Lower leg skin (tissue), 4 donors: ENCODE results near the gene NEDD4L. TPM values are rescaled to one million over a fixed set of nuclear protein-coding genes. Genes with fewer than 3 reads are reported as not detected.

Source experiments
- DNase-seq, 2 donors: peaks; one replicate each; pipeline ENCODE4 v3.0.0-alpha.2; 2019; ENCODE audit warnings: low spot score in 2 of 2
- H3K4me3 ChIP-seq: fragments of 200-600 bp; sonication (generic); 2 replicates; pipeline ENCODE4 v1.5.1; 2017; ENCODE audit warnings: mild to moderate bottlenecking, low read depth; ENCODE audit not compliant: poor library complexity, severe bottlenecking
- POLR2A ChIP-seq, 2 donors: fragments of 450-650 bp; IDR thresholded peaks; one replicate each; pipeline ENCODE4 v1.6.1; 2016 to 2017; ENCODE audit warnings: antibody characterized with exemption in 2 of 2, mild to moderate bottlenecking in 1 of 2, moderate library complexity in 1 of 2
- WGBS, 2 donors: methylation state at CpG; one replicate each; pipeline ENCODE4 v1.1.5; 2018; 5-methylcytosine and 5-hydroxymethylcytosine counted together
- intact Hi-C: fragments of 100-400 bp; cut with DNase I; formaldehyde crosslinking; loops from one replicate; pipeline ENCODE4 v1.15.0; 2023; ENCODE audit warnings: low total_unique reads
- total RNA-seq, 4 donors: library from RNA; depleted of rRNA; stranded (reverse); fragments of >200 nt; gene quantifications; one replicate each; pipeline ENCODE4 v1.1.0, GENCODE V29; 2016
- TF ChIP-seq, protein P1 (sequence below), 3 donors: fragments of 450-650 bp; IDR thresholded peaks; one replicate each; pipeline ENCODE4 v1.5.1; 2016; ENCODE audit warnings: antibody characterized with exemption in 3 of 3, mild to moderate bottlenecking in 3 of 3, moderate library complexity in 2 of 3

The NEDD4L gene
- total RNA-seq, 4 donors from 2014 or later, result 22.9 to 127 (median 35.0) TPM

GRCh38 chr18:58201268-58201667 lies 157.2 kb downstream of the NEDD4L start:
- no peak for DNase-seq
- WGBS, 2 donors, result 69 to 70% methylated on average over 5 of the region's 5 CpGs
- no peak overlapping the region for H3K4me3 ChIP-seq
- TF ChIP-seq POLR2A (IDR thresholded peaks at IDR 0.05), result no peak
- TF ChIP-seq, protein P1, sequence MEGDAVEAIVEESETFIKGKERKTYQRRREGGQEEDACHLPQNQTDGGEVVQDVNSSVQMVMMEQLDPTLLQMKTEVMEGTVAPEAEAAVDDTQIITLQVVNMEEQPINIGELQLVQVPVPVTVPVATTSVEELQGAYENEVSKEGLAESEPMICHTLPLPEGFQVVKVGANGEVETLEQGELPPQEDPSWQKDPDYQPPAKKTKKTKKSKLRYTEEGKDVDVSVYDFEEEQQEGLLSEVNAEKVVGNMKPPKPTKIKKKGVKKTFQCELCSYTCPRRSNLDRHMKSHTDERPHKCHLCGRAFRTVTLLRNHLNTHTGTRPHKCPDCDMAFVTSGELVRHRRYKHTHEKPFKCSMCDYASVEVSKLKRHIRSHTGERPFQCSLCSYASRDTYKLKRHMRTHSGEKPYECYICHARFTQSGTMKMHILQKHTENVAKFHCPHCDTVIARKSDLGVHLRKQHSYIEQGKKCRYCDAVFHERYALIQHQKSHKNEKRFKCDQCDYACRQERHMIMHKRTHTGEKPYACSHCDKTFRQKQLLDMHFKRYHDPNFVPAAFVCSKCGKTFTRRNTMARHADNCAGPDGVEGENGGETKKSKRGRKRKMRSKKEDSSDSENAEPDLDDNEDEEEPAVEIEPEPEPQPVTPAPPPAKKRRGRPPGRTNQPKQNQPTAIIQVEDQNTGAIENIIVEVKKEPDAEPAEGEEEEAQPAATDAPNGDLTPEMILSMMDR (IDR thresholded peaks at IDR 0.05), result no peak
- intact Hi-C loops, result no loop called here

DNA sequence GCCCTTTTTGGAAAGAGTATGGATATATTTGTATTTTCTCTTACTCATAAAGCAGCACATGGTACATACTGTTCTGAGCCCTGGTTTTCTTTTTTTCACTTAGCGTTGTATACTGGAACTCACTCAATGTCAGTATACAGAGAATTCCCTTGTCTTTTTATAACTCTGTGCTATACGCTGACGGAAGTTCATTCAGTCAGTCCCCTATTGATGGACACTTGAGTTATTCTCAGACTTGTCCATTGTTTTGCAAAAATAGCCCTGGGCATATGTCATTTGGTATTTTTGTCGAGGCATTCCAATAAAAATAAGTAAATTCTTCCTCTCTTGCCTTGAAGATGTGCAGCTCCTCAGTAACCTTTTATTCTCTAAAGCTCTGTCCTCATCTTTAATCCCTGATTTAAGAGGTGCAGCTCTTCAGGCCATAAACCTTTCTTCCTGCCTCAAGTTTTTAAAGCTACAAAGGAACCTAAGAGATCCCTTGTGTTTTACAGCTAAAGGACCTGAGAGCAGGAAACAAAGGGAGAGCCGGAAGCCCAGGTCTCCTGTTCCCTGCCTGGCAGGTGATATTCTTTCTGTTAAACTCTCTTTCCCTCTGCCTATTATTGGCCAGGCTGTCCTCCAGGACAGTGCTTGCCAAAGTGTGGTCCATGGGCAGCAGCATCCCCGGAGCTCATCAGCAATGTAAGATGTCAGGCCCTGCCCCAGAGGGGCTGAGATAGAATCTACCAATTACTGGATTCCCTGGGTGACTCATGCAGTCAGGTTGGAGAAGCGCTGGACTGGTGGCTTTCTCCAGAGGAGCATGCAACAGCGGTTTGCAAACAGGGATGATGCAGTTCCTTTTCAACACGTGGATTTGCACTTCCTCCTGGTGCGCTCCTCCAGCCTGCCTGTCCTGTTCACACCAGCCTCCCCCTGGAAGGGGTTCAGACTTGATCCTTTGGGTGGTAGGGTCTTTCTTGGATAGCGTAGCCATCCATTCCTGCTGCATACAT lies 158.0 kb downstream of the NEDD4L start:
- 64 to 70% methylated on average over 11 of the region's 11 CpGs for WGBS, 2 donors
- TF ChIP-seq, protein P1 (IDR thresholded peaks at IDR 0.05), result no peak
- no peak for TF ChIP-seq POLR2A (IDR thresholded peaks at IDR 0.05)
- intact Hi-C loops, result no loop called here
- DNase-seq, result no peak
- no peak overlapping the region for H3K4me3 ChIP-seq

DNA sequence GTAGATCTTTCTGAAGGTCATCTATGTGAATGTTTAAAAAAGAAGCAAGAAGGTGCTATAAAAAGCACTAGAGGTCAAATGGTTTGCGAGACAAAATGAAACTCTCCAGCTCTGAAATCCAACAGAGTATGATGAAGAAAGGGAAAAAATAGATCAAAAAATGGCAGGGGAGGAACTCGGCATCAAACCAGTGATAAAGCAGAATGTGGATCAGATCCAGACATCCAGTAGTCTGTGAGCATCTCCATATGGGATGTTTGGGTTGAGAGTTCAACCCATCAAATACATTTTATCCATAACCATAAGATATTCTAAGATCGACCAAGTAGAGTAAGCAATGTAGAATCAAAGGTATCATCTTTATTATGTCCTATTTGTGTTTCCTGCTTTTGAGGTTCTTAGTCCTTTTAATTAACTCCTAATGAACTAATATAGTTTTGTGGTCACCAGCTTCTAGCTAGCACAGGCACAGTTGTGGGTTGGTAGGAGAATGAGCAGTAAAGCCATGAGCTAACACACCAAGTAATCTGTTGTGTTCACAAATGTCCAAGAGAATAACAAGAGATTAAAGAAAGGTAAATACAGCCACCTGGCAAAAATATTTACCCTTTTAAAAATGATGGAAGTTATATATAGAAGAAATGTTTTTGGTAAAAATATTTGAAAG lies 160.9 kb downstream of the NEDD4L start:
- TF ChIP-seq POLR2A (IDR thresholded peaks at IDR 0.05), result no peak
- TF ChIP-seq, protein P1 (IDR thresholded peaks at IDR 0.05), result no peak
- intact Hi-C loops, result no loop called here
- WGBS, 2 donors, result 78 to 87% methylated on average over 3 of the region's 3 CpGs
- H3K4me3 ChIP-seq, result no peak overlapping the region
- DNase-seq, result no peak

- no peak overlapping the region for H3K4me3 ChIP-seq
- no peak for TF ChIP-seq POLR2A (IDR thresholded peaks at IDR 0.05)
- TF ChIP-seq, protein P1 (IDR thresholded peaks at IDR 0.05), result no peak
- intact Hi-C loops, result no loop called here
- DNase-seq, result no peak
- 93 to 97% methylated on average over 6 of the region's 6 CpGs for WGBS, 2 donors
Observed at GRCh38 chr18:58205443-58206160, 161.6 kb downstream of the NEDD4L start.

DNA sequence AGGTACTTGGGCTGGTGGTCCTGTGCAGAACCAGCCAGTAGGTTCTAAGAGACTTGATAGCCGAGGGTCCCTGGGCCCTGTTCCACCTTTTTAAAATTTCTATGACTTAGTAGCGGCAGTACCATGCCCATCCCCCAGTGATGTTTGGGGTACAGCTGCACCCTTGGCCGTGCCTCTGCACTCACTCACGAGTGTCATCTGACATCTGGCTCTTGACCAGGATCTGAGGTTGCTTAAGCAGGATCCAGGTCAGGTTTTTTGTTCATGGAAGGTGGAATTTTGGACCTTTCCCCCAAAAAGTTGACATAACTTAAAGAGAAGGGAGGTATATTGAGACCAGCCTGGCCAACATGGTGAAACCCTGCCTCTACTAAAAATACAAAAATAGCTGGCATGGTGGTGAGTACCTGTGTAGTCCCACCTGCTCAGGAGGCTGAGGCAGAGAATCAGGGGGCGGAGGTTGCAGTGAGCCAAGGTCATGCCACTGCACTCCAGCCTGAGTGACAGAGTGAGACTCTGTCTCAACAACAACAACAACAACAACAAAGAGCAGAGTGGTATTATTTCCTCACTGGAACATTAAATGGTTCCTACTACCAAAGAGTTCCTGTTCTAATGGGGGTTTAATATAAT lies 163.6 kb downstream of the NEDD4L start:
- intact Hi-C loops, result no loop called here
- WGBS, 2 donors, result 91 to 93% methylated on average over 5 of the region's 5 CpGs
- no peak for DNase-seq
- no peak overlapping the region for H3K4me3 ChIP-seq
- no peak for TF ChIP-seq POLR2A (IDR thresholded peaks at IDR 0.05)
- TF ChIP-seq, protein P1 (IDR thresholded peaks at IDR 0.05), result no peak
